Measurements from ENCODE around the gene SLC35A5.
A peak's percentile ranks its signal among the peaks of the same experiment; 100 is the strongest.
"Not testable (repeated sequence)": the region's sequence is repeated elsewhere in the genome, so short reads cannot be mapped to it uniquely, and the experiment has no call there.

Gene SLC35A5

GRCh38 chr3:112561734-112562529 lies at the start of gene SLC35A5, which contains the start of gene ATG3:
Gene SLC35A5, plus strand, starts transcription at chr3:112562045. Its CDS starts 1,359 bp downstream, at chr3:112563404.
Gene ATG3, minus strand, starts transcription at chr3:112561962. Its CDS starts 434 bp downstream, at chr3:112561528.
- peak; percentile 98 for DNase-seq (ENCODE audit: low read depth)

- no peak for DNase-seq (ENCODE audit: low read depth)
Measured at GRCh38 chr3:112512320-112512719, 49.5 kb upstream of the SLC35A5 start.

- no peak for DNase-seq (ENCODE audit: low read depth)
Measured at GRCh38 chr3:112514527-112515128, 47.2 kb upstream of the SLC35A5 start.

- not testable (repeated sequence) for DNase-seq (ENCODE audit: low read depth)
Measured at GRCh38 chr3:112518970-112519369, 42.9 kb upstream of the SLC35A5 start.

- DNase-seq (ENCODE audit: low read depth): no peak
Measured at GRCh38 chr3:112519424-112520001, 42.3 kb upstream of the SLC35A5 start.

- DNase-seq (ENCODE audit: low read depth): not testable (repeated sequence)
Measured at GRCh38 chr3:112524127-112524526, 37.7 kb upstream of the SLC35A5 start.

- no peak for DNase-seq (ENCODE audit: low read depth)
Measured at GRCh38 chr3:112530573-112530972, 31.3 kb upstream of the SLC35A5 start.

- no peak for DNase-seq (ENCODE audit: low read depth)
Measured at GRCh38 chr3:112531358-112531781, 30.5 kb upstream of the SLC35A5 start.

GRCh38 chr3:112539825-112540650 lies 21.8 kb upstream of the SLC35A5 start:
- no peak for DNase-seq (ENCODE audit: low read depth)

- DNase-seq (ENCODE audit: low read depth): no peak
Measured at GRCh38 chr3:112546216-112546759, 15.6 kb upstream of the SLC35A5 start.

- no peak for DNase-seq (ENCODE audit: low read depth)
Measured at GRCh38 chr3:112550859-112551258, 11.0 kb upstream of the SLC35A5 start.

- DNase-seq (ENCODE audit: low read depth): no peak
Measured at GRCh38 chr3:112555535-112556170, 6.2 kb upstream of the SLC35A5 start.

- no peak for DNase-seq (ENCODE audit: low read depth)
Measured at GRCh38 chr3:112557976-112558375, 3.9 kb upstream of the SLC35A5 start.

GRCh38 chr3:112560307-112560706 lies 1.5 kb upstream of the SLC35A5 start:
- no peak for DNase-seq (ENCODE audit: low read depth)

GRCh38 chr3:112560721-112561483 lies 943 bp upstream of the SLC35A5 start:
- DNase-seq (ENCODE audit: low read depth): peak; percentile 23

GRCh38 chr3:112561484-112561733 lies 436 bp upstream of the SLC35A5 start:
- DNase-seq (ENCODE audit: low read depth): peak; percentile 68

GRCh38 chr3:112564247-112564939 lies 2.5 kb downstream of the SLC35A5 start:
- not testable (repeated sequence) for DNase-seq (ENCODE audit: low read depth)

GRCh38 chr3:112564940-112565305 lies 3.1 kb downstream of the SLC35A5 start:
- no peak for DNase-seq (ENCODE audit: low read depth)

- no peak for DNase-seq (ENCODE audit: low read depth)
Measured at GRCh38 chr3:112568642-112569041, 6.8 kb downstream of the SLC35A5 start.

GRCh38 chr3:112569265-112569664 lies 7.4 kb downstream of the SLC35A5 start:
- DNase-seq (ENCODE audit: low read depth): no peak

All from activated gamma-delta T cell treated with anti-CD3 and anti-CD28 coated beads, Interleukin-2, amount 50 U/mL, for 16 hours (primary cell).